ENCODE measurements around the gene SLC4A1. TPM values are rescaled to one million over a fixed set of nuclear protein-coding genes. Genes with fewer than 3 reads are reported as not detected.

The SLC4A1 gene
- total RNA-seq, result not detected in 2 replicates

DNA sequence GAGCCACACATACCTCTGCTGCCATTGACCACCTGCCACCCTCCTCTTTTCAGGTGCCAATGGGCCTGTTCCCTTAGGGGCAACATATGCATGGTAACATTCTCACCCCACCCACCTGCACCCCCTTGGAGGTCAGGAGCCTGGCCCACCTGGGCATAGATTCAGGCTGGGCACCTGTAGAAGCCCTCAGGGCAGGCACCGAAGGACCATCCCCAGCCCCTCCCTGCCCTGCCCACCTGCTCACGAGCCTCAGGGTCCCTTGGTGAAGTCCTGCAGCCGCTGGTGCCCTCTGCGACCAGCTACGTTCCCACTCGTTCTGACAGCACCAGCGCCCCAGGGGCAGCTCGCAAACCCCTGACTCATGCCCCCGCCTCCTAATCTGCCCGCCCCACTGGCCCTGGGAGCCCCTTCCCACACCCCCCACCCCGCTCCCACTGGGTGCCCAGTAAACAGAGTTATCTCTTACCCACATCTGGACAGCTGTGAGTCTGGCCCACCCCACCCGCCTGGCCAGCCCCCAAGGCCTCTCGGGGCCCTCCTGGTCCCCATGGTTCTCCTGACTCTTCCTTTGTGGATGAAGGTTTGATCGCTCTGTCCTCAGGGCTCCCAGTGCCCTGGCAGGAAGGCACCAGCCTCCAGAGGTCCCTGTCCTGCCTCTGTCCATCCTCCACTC lies at the start of gene SLC4A1:
TSS of gene SLC4A1 (minus strand) at position 318 of the 673 bp plus-strand sequence. CDS start 5,269 bp downstream, outside the sequence.

DNA sequence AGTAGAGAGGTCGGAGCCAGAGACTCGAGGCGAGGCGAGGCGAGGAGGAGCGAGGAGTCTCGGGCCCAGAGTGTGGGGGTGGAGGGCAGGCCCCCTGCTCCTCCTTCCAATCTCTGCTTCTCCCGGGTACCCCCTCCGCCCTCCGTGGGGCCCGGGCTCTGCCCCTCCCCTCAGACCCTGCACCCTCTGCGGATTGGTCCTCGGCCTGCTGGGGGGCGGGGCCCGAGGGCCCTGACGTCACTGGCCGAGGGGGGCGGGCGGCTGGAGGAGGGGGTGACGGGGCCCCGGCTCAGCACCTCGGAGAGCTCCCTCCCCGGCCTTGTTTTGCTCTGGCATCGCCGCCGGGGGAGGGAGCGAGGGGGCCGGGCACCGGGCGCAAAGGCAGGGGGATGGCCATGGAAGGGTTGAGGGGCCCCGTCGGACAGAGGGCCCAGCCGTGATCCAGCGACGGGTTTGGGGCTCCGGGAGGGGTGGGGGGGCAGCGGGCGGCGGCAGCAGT lies 40.4 kb upstream of the SLC4A1 start, which contains the start of gene RUNDC3A:
TSS of gene RUNDC3A (plus strand) at position 282 of the 499 bp plus-strand sequence. CDS start 232 bp downstream, outside the sequence.

DNA sequence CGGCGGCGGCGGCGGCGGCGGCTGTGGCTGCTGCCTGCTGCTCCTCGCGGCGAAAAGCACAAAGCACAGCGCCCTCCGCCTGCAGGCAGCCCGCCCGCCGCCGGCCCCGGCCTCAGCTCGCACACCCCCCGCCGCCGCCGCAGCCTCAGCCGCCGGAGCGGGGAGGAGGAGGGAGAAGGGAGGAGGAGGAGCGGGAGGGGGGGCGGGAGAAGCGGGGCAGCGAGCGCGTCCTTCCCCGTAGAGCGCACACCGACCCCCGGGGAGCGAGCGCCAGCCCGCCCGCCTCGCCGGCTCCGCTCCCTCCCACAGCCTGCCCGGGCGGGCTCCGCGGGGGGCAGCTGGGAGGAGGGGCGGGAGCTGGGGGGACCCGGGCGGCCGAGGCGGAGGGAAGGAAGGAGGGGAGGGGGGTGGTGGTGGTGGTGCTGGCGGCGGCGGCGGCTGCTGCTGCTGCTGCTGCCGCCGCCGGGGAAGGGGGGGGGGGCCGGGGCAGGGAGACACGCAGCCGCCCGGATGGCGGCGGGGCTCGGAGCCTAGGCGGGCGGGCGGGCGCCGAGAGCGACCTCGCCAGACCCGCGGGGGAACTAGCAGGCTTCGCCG lies 48.2 kb downstream of the SLC4A1 start, which contains the start of gene UBTF:
TSS of gene UBTF (minus strand) at position 60 of the 597 bp plus-strand sequence. CDS start 1,446 bp downstream, outside the sequence.

DNA sequence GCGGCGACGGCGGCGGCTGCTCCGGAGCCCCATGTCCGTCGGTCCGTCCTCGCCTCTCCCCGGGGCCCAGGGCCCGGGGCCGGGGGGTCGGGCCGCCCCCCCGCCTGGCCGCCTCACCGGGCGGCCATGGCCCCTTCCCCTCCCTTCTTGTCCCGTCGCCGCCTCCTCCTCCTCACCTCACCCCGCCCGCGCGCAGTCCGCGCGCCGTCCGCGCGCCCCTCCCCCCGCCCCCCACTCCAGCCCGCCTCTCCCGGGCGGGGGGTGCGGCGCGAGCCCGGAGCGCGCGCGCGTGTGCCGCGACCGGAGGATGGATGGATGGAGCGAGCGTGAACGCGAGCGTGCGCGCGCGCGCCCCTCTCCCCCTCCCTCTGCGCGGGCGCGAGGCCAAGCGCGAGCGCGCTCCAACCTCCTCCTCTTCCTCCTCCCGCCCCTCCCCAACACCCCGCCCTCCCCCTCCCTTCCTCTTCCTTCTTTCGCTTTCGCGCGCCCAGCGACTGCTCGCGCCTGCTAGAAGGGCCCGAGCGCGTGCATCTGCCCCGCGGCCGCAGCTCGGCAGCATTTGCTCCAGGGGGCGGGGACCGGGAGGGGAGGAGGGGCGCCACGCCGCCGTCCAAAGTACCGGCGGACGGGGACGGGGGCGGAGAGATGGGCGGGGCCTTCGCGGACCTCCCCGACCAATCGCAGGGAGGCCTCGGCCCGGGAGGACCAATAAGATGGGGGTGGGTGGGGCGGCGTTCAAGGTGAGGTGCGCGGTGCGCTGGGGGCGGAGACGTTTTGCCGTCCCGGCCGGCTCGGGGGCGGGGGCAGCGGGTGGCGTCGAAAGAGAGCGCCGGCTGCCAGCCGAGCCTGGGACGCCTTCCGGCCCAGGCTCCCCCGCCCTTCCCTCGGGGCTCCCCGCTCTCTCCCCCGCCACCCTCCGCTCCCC lies 68.1 kb downstream of the SLC4A1 start, which contains the start of gene ATXN7L3:
TSS of gene ATXN7L3 (minus strand) at position 332 of the 925 bp plus-strand sequence. CDS start 1,814 bp downstream, outside the sequence.

Other genes with a start within 250 kb of the SLC4A1 start
- 34.0 and 34.5 TPM in 2 replicates for gene LSM12, start 201.5 kb downstream of the SLC4A1 start, total RNA-seq
- 45.3 and 55.5 TPM in 2 replicates for gene G6PC3, start 197.4 kb downstream of the SLC4A1 start, total RNA-seq
- 29.0 and 53.2 TPM in 2 replicates for gene HDAC5, start 144.5 kb downstream of the SLC4A1 start, total RNA-seq
- gene HROB, start 126.2 kb downstream of the SLC4A1 start, total RNA-seq, result 0.50 and 0.98 TPM in 2 replicates
- not detected in 2 replicates for gene ASB16, start 97.4 kb downstream of the SLC4A1 start, total RNA-seq
- gene TMUB2, start 81.2 kb downstream of the SLC4A1 start, total RNA-seq, result 15.9 and 16.7 TPM in 2 replicates
- gene ATXN7L3, start 68.3 kb downstream of the SLC4A1 start, total RNA-seq, result 40.0 and 41.2 TPM in 2 replicates
- gene UBTF, start 48.5 kb downstream of the SLC4A1 start, total RNA-seq, result 53.5 and 54.6 TPM in 2 replicates
- gene RUNDC3A, start 40.5 kb upstream of the SLC4A1 start, total RNA-seq, result 0.10 TPM in 1 of 2 replicates, not detected in the other
- gene SLC25A39, start 56.7 kb upstream of the SLC4A1 start, total RNA-seq, result 40.4 and 53.6 TPM in 2 replicates
- 514 and 544 TPM in 2 replicates for gene GRN, start 77.2 kb upstream of the SLC4A1 start, total RNA-seq
- gene FAM171A2, start 95.7 kb upstream of the SLC4A1 start, total RNA-seq, result 2.6 and 6.6 TPM in 2 replicates
- gene ITGA2B, start 121.5 kb upstream of the SLC4A1 start, total RNA-seq, result 0.20 TPM in 1 of 2 replicates, not detected in the other
- gene GPATCH8, start 235.3 kb upstream of the SLC4A1 start, total RNA-seq, result 14.7 and 15.0 TPM in 2 replicates